ENCODE results near the gene RAPH1.

GRCh38 chr2:203469546-203469945, 65.6 kb downstream of the RAPH1 start:
- TF ChIP-seq CTCF (conservative IDR thresholded peaks at IDR 0.05) (no peak), ZFX (IDR thresholded peaks at IDR 0.05) (no peak)

All from C4-2B (cell line).